NCI-H2196 (cell line): Measurements from ENCODE around the gene CRYBG1.

Experiments used
- DNase-seq: peaks from one replicate; lab custom pipeline; 2025; ENCODE audit not compliant: unreplicated experiment; lab: John Stamatoyannopoulos, UW

The CRYBG1 gene

DNA sequence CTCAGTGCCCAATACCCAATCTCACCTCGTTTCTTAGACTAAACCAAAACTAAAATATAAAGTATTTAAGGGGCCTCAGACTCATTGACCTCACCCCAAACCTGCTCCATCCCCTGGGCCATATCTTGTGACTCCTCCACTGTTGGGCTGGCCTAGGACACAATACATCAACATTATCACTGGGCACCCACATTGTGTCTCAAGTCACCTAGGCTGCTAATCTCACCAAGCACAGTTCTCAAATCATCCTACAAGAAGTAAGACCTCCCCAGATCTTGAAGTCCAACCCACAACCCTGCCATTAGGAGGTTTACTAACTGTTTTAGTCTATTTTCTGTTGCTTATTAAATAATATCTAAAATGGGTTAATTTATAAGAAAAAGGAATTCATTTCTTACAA lies 96.2 kb downstream of the CRYBG1 start:
- DNase-seq, result no peak

DNA sequence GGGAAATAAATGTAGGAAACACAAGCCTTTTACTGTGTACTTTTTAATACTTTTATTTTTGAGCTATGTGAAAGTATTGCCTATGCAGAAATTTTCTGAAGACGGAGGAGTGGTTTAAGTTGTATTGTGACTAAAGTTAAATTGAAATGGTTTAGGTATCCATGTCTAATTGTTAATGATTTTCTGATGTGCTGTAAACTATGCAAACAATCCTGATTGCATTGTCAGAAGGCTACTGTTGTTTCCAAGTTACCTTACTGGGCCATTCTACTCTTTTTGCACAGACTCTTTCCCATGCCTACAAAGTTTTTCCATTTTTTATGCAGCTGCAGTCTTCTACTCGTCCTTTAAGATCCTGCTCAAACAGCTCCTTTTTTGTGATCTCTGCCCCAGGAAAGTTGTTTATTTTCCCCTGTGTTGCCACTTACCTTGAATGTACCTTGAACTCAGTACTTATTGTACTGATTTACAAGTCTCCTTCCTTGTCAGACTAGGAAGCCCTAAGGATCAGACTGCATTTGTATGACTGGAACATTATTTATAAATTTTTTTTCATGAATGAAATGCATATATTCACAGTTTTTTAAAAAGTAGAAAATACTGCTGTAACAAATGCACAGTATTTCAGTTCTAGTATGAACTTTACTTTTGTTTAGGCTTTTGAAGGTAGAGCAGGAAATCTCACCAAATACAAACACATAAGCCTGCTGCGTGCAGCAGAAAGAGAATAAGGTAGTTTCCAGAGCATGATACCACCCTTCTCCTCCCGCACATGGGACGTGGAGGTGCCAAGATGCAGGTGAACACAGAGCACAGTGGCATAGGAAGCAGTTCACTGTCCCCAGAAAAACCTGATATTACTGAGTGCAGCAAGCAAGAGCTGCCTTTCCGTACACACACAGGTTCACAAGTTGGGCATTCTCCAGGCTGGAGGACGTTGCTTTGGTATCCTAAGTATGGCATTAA lies 97.8 kb downstream of the CRYBG1 start:
- no peak for DNase-seq

DNA sequence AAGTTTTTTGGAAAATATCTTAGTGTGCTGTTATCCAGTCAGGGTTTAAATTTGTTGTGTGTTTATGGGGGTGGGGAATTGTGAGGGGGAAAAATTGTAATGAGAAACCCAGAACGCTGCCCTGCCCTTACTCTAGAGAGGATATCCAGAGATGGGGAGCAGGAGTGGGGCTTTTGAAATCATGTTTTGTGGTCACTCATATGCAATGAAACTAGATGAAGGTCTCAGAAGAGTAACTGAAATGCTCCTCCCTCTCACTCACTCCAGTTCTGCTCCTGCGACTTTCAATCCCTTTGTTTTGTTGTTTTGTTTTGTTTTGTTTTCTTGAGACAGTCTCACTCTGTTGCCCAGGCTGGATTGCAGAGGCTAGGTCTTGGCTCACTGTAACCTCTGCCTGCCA lies 100.0 kb downstream of the CRYBG1 start:
- no peak for DNase-seq

DNA sequence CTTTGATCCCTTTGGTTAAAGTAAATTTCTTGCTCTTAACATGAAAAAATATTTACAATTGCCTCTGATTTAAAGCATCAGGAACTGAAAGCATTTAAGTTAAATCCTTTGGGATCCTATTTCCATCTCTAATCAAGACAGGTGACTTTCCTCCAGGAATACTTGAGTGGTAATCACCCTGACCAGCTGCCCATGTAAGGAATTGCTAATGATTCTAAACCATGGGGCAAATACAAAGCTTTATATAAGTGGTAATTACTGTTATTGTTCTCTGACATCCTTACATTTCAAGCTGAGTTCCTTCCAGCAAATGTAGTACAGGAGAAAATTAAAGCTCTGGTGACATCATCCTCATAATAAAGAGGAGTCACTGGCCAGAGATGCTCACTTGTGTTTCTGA lies 100.6 kb downstream of the CRYBG1 start:
- DNase-seq, result no peak

DNA sequence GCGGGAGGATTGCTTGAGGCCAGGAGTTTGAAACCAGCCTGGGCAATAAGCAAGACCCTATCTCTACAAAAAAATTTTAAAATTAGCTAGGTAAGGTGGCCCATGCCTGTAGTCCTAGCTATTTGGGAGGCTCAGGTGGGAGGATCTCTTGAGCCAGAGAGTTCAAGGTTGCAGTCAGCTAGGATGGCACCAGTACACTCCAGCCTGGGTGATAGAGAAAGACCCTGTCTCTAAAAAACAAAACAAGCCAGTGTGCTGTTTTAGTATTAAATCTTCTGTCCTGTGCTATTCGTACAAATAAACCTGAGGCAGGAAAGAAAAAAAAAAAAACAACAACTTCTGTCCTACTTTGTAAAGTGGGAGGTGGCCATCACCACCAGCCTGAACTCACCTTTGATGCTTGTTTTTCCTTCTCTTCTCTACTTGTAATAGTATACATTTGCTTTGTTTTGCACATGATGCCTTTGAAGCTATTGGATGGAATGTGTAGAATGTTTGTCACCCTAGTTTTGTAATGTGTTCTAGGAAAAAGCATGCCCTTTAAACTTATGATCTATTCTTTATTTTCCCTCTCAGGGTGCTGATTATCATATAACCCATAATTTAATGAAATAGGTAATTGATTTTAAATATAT lies 102.5 kb downstream of the CRYBG1 start:
- DNase-seq, result no peak

DNA sequence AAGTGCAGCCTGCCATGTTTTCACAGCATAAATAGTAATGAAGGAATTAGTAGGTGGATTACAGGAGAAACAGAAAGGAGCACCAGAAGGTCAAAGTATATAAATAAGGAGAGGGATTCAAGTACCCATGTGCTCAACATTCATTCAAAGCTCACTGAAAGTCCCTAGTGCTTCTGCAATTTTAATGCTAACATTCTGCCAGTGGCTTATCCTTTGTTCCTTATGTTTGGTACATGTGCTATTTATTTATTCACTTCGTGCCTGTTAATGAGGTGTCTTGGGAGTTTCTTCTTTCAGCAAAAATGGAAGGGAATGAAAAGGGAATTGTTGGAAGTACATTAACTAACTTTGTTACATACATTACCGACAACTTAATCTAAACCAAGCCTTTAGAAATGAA lies 105.7 kb downstream of the CRYBG1 start:
- no peak for DNase-seq

DNA sequence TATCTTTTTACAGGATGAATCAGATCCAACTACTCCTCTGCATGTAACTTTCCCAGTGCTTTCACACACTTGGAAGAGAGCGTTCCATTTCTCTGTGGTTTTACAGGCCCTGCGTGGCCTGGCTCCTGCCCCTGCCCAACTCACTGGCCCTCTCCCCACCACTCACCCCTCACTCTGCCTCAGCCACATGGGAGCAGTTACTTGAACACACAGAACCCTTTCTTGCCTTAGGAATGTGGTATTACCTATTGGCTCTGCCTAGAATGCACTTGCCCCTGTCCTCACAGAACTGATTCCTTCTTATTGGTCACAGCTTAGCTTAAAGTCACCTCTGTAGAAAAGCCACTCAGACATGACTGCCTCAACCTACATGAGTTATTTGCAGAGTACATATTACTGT lies 108.4 kb downstream of the CRYBG1 start:
- DNase-seq, result no peak

DNA sequence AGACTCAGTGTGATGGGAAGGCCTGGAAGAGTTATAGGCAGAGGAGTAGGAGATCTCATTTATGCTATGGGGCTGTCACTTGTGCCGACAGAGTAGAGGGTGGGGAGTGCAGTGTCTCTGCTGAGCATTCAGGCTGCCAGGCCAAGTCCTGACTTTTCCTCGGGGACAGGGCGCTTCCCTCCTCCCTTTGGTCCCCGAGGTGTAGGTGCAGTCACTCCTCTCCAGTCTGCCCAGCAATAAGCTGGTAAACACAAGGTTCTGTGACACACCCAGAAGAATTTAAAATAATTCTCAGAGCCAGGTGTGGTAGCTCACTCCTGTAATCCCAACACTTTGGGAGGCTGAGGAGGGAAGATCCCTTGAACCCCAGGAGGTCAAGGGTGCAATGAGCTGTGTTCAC lies 109.4 kb downstream of the CRYBG1 start:
- no peak for DNase-seq

DNA sequence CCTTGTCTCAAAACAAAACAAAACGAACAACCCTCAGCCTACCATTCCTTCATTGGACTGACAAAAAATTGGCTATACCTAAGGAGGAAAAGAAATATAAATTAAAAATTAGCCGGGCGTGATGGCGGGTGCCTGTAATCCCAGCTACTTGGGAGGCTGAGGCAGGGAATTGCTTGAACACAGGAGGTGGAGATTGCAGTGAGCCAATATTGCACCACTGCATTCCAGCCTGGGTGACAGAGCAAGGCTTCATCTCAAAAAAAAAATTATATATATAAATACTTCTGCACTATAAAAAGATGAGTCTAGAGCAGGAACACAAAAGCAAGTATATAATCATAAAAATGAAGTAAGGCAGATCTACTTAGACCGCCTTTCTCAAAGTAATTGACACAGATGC lies 109.8 kb downstream of the CRYBG1 start:
- no peak for DNase-seq

DNA sequence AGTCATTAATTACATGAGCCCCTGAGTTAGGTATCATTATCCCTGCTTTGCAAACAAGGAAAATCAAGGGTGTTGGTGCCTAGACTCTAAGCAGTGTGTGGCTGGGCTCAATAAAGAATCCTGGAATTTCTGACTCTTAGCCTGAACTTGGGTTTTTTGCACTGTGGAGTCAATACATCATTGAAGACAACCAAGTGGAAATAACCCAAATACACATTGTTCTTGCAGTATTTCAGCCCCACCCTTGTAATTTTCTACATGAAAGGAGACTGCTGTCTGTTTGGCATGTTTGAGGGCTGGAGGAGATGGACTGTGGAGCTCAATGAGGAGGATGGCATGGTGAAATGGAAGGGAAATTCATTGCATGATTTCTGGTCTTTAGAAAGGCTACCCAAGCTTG lies 110.3 kb downstream of the CRYBG1 start:
- no peak for DNase-seq

DNA sequence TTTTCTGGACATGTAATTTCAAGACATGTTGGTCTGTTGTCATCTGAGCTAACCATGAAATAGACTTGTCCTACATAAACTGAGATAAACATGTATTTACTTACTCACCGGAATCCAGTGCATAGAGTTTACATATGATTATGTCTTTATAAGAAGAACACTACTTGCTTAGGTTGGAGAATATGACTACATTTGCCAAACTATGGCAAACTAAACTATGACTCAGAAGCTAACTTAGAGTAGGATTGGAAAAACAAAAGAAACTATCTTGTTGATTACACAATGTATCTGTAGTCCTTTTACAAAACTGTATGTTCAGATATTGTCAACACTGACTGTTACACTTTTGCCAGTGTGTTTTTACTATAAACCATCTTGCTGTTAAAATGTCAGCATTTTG lies 113.3 kb downstream of the CRYBG1 start:
- no peak for DNase-seq

DNA sequence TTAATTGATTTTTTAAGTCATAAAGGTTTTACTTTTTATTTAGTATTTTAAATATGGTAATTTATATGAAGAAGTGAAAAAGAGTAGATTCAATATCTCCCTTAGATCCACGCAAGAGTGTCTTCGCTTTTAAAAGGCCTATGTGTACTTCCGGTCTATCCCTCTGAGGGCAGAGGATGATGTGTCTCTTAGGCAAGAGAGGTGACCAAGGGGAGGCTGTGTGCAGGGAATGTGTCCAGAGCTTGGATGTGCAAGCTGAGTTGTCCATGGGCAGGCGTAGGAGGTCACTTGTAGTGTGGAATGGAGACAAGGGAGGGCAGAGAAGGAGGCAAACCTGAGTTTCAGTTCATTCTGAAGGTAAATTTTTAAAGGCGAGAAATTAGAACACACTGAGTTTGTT lies 113.9 kb downstream of the CRYBG1 start:
- no peak for DNase-seq

DNA sequence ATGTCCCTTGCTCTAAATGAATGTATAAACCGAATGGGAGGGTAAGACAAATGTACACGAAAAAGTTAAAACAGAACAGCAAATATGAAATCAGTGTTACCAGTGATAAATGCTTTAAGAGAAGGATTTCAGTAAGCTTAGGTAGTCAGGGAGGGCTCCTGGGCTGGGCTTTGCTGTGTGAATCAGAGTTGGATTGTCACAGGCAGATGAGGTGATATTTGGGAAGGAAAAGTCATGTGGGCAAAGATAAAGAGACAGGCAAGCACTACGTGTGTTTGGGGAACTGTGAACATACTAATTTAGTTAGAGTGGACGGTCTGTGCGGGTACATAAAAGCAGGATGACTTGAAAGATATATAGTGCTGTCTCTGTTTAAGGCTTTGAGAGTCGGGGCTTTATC lies 114.8 kb downstream of the CRYBG1 start:
- DNase-seq, result no peak

DNA sequence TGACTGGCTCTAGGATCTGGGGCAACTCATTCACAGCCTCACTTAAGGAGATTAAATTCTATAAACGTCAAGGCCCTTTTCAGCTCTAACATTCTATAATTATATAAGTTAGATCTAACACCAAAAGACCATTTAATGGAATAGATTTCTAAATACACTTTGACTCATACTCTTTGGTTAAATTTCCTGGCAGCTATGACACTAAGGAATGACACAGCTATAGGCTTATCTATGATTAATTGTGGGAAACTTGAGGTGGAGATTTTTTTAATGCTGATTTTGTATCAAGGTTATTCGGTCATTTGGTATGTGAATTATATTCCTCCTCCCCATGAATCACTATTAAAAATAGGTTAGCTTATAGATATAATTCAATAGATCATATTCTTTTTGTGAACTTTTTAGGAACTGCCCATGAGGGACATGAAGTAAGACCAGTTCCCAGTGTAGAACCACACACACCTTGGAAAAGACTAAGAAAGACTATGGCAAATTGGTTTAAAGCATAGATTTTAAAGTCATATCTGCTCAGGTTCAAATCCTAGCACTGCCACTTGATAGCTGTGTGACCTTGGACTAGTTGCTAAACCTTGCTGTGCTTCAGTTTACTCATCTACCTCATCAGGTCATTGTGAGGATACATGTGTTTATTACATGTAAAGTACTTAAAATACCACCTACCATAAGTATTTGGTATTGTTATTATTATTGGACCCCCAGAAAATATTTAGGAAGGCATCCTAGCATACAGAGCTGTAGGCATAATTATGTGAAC lies 116.0 kb downstream of the CRYBG1 start:
- DNase-seq, result no peak

DNA sequence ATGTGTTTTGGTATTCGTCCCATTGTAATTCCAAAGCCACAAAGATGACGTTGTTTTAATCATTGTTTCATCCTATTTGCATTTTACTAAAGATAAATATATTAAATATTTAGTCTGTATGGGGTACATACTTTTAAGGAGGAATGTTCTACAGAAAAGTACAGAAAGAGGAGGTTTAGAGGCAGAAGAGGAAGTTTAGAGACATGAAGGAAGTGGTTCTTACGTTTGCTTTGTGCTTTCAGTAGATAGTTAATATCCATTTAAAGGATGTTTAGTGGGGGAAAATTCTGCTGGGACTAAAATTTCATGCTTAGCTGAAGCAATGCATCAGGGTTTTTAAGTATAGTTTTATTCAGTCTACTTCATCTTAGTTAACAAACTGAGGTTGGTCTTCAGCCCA lies 116.6 kb downstream of the CRYBG1 start:
- no peak for DNase-seq

DNA sequence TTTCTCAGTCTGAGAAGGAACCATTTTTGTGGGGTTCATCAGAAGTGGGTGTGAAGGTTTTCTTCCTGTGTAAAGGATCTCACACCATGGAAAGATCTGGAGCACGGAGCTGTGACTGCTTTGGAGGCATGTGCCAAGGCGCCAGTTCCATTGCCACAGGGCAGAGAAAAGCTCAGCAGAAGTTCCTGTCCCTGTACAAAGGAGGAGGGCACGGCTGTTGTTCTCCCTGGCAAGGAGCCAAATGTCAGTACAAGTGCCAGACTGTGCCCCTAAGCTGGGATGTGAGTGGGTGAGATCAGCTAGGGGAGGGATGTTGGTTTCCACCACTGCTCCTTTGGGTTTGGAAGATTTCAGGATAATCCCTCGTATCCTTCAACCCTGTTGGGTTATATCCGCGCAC lies 117.3 kb downstream of the CRYBG1 start:
- no peak for DNase-seq

DNA sequence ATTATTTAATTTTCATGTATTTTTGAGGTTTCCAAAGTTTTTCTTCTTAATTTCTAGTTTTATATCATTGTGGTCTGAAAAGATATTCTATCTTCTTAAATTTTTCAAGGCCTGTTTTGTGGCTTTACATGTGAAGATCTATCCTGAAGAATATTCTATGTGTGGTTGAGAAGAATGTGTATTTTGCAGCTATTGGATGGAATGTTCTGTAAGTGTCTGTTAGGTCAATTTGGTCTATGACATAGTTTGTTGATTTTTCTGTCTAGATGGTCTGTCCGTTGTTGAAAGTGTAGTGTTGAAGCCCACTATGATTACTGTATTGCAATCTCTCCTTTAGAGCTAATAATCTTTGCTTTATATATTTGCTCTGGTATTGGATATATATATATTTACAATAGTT lies 125.7 kb downstream of the CRYBG1 start:
- no peak for DNase-seq

DNA sequence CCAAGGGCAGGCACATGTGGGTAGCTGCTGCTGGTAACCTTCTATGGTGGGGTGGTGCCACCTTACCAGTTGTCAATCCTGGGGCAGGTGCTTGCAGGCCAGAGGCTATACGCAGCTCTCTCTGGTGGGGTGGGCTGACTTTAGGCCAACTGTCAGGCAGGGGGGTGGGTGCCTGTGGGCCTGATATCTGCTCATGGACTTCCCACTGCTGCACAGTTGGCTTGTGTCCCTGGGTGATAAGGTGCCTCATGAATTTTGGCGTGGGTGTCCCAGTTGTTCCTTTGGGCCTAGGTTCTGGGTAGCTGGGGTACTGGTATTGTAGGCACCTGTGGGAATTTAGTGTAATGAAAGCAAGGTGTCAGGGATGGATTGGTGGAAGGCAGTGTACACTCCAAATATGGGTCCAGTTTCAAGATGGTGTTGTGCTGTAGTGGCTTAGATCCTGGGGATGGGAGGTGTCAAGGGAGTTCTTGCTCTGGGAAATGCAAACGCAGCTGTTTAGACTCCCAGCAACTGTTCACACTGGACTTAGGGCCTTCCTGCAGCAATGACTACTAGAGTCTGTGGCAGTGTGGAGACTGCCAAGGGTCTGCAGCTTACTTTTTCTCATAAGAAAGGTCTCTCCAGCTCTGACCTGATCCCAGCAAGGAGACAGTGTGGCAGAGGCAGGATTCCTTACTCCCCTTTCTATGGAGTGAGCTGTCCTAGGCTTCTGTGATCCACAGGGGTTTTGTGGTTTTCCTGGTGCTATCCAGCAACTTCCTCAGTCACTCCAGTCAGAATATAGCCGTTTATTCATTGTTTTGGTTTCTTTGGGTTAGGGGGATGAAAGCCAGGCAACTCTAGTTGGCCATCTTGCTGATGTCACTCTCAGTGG lies 128.2 kb downstream of the CRYBG1 start:
- no peak for DNase-seq

DNA sequence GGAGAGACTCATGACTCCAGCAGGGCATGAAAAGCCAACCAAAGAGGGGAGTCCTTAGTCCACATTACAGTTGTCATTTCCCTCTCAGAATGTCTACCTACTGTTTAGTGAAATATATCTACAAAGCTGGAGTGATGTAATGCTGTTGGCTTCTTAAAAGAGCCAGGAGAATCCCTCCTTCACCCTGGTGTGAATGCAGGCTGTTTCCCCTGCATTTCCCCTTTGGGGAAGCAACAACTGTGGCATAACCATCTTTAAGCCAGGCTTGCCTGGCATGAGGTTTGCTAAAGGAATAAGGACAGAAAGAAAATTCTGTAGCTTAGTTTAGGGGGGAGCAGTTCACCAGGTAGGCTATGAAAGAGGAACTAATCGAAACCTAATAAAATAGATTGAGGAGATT lies 129.5 kb downstream of the CRYBG1 start:
- DNase-seq, result no peak

DNA sequence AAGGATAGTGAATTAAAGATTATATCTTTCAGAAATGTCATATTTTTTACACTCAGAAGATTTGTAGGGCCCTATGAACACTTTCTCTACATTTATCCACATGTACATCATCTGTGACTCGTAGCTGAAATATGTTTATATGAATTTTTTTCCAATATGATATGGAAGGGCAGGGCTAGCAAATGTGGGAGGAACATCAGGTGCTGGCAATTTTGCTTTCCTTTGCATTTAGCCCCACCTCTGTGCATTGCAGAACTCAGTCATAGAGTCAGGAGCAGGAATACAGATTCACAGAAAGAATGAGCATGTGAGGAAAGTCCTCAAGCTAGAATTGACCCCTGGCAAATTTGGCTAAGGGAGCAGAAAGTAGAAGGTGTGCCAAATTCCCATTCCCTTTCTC lies 129.9 kb downstream of the CRYBG1 start:
- DNase-seq, result no peak

DNA sequence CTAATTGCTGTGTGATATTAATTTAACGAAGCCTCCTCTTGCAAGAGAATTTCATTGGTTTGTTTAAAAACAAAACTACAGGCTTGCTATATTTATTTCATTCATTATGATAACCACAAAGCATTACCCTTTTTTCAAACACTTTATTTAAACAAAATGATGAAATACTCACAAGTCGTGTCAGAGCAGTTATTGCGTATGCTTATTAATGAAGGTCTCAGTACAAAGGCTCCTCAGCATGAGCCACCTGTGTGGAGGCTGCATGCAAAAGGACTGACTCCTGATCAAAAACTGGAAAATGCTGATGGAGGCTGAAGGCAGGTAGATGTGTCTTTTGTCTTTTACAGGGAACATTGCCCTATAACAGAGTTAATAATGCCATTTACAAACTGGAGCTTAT lies 130.5 kb downstream of the CRYBG1 start:
- DNase-seq, result no peak
